WTC11 (cell line): ENCODE measurements around the gene TBC1D14. TPM values are rescaled to one million over a fixed set of nuclear protein-coding genes. Genes with fewer than 3 reads are reported as not detected.
A peak's percentile ranks its signal among the peaks of the same experiment; 100 is the strongest.

Experiments used
- ATAC-seq: fragments of 200-7000 bp; cut with Tn5 transposase; 2 replicates; pipeline ENCODE4 v1.10.0; 2021; ENCODE audit warnings: mild to moderate bottlenecking, moderate library complexity
- CTCF ChIA-PET: fragments of 300-600 bp; sonication (Branson Sonifier 250); formaldehyde crosslinking; loops from one replicate; lab custom pipeline; 2021; ENCODE audit warnings: antibody characterized with exemption; lab: Charles Lee
- POLR2A ChIA-PET: fragments of 350-600 bp; sonication (Branson Sonifier 250); formaldehyde crosslinking; loops from one replicate; lab custom pipeline; 2021; ENCODE audit warnings: antibody characterized with exemption; lab: Charles Lee
- DNase-seq: peaks from one replicate; pipeline ENCODE4 v3.0.0; 2021; ENCODE audit warnings: low spot score
- H3K27ac Mint-ChIP-seq: 2 replicates; pipeline ENCODE4 v1.8.0; 2021; ENCODE audit warnings: mixed read lengths
- H3K27me3 Mint-ChIP-seq: 2 replicates; pipeline ENCODE4 v1.8.0; 2021; ENCODE audit warnings: low read depth, mild to moderate bottlenecking, moderate library complexity, mixed read lengths
- H3K36me3 Mint-ChIP-seq: 2 replicates; pipeline ENCODE4 v1.8.0; 2021; ENCODE audit warnings: mixed read lengths
- H3K4me1 Mint-ChIP-seq: 2 replicates; pipeline ENCODE4 v1.8.0; 2022; ENCODE audit warnings: mixed read lengths
- H3K4me3 Mint-ChIP-seq: 2 replicates; pipeline ENCODE4 v1.8.0; 2021; ENCODE audit warnings: mild to moderate bottlenecking, moderate library complexity, mixed read lengths
- H3K9me3 Mint-ChIP-seq: 2 replicates; pipeline ENCODE4 v1.8.0; 2021; ENCODE audit warnings: mixed read lengths
- AR ChIP-seq: fragments of 250-450 bp; sonication (Bioruptor Pico); IDR thresholded peaks from 2 replicates; pipeline ENCODE4 v1.9.0; 2021; ENCODE audit warnings: mild to moderate bottlenecking
- CBFB ChIP-seq: sonication (generic); formaldehyde crosslinking; IDR thresholded peaks from 2 replicates; pipeline ENCODE4 v1.8.1; 2022; ENCODE audit warnings: mild to moderate bottlenecking, low read depth, missing genetic modification reagents
- CTCF ChIP-seq: fragments of 200-600 bp; IDR thresholded peaks from 2 replicates; pipeline ENCODE4 v1.8.0; 2022; ENCODE audit warnings: antibody characterized with exemption
- E2F5 ChIP-seq: sonication (generic); formaldehyde crosslinking; IDR thresholded peaks from 2 replicates; pipeline ENCODE4 v1.8.1; 2022; ENCODE audit warnings: mild to moderate bottlenecking, moderate library complexity, missing genetic modification reagents
- ETV6 ChIP-seq: sonication (generic); formaldehyde crosslinking; IDR thresholded peaks from 2 replicates; pipeline ENCODE4 v1.8.1; 2022; ENCODE audit warnings: mild to moderate bottlenecking, missing genetic modification reagents
- GRHL2 ChIP-seq: fragments of 250-450 bp; sonication (Bioruptor Pico); IDR thresholded peaks from 2 replicates; pipeline ENCODE4 v1.8.0; 2022; ENCODE audit warnings: mild to moderate bottlenecking, moderate library complexity; ENCODE audit not compliant: insufficient replicate concordance, severe bottlenecking
- MAX ChIP-seq: sonication (generic); formaldehyde crosslinking; IDR thresholded peaks from 2 replicates; pipeline ENCODE4 v1.8.0; 2022; ENCODE audit warnings: mild to moderate bottlenecking, missing genetic modification reagents
- TEAD1 ChIP-seq: sonication (generic); formaldehyde crosslinking; IDR thresholded peaks from 2 replicates; pipeline ENCODE4 v1.8.0; 2022; ENCODE audit warnings: mild to moderate bottlenecking, missing genetic modification reagents
- USF1 ChIP-seq: sonication (generic); formaldehyde crosslinking; IDR thresholded peaks from 2 replicates; pipeline ENCODE4 v1.8.0; 2022; ENCODE audit warnings: mild to moderate bottlenecking, missing genetic modification reagents
- ZNF232 ChIP-seq: sonication (generic); formaldehyde crosslinking; IDR thresholded peaks from 2 replicates; pipeline ENCODE4 v1.8.0; 2022; ENCODE audit warnings: mild to moderate bottlenecking, missing genetic modification reagents
- ZNF281 ChIP-seq: sonication (generic); formaldehyde crosslinking; IDR thresholded peaks from 2 replicates; pipeline ENCODE4 v1.8.0; 2023; ENCODE audit warnings: mild to moderate bottlenecking, missing genetic modification reagents
- ZNF317 ChIP-seq: sonication (generic); formaldehyde crosslinking; IDR thresholded peaks from 2 replicates; pipeline ENCODE4 v1.8.1; 2023; ENCODE audit warnings: low read depth, mild to moderate bottlenecking, moderate library complexity, missing genetic modification reagents, borderline replicate concordance
- ZNF423 ChIP-seq: fragments of 250-450 bp; sonication (Bioruptor Pico); IDR thresholded peaks from 2 replicates; pipeline ENCODE4 v2.1.2; 2022; ENCODE audit warnings: mild to moderate bottlenecking, moderate library complexity
- total RNA-seq: library from RNA; stranded (reverse); gene quantifications from 3 replicates; pipeline ENCODE4 v1.2.3, GENCODE V29; 2021

Gene TBC1D14
- total RNA-seq, 1 experiment from 2014 or later = 45.1 TPM

- ATAC-seq (peak; percentile 1), DNase-seq (no peak)
- CTCF ChIA-PET = interaction anchor here (0.8 to 7.7 kb wide), 20 partner anchors 13 to 267 kb away, joined by 3 to 118 read pairs (median 4); partner anchors contain the start of genes TADA2B and TBC1D14
These were observed 158.7 kb downstream of the TBC1D14 start for GRCh38 chr4:7068279-7068842.

GRCh38 chr4:7068883-7069282 lies 159.3 kb downstream of the TBC1D14 start:
- Mint-ChIP-seq H3K36me3 (peaks cover 13% of the 10 kb centered on the region), H3K27ac (no peak overlapping the region), H3K9me3 (no peaks in the 10 kb centered on the region), H3K4me3 (peak overlapping the region; percentile 93), H3K27me3 (peaks cover 33% of the 10 kb centered on the region), H3K4me1 (peaks cover 29% of the 10 kb centered on the region)
- POLR2A ChIA-PET = interaction anchor here (1.5 to 2.5 kb wide), 5 partner anchors 8 to 159 kb away, joined by 3 to 16 read pairs (median 6); partner anchors contain the start of genes TADA2B and TBC1D14
- TF ChIP-seq ZNF423 (peak; percentile 31; the same call in 1 of the 2 replicates), GRHL2 (CRISPR knock-in tag) (no peak)
- DNase-seq (peak; percentile 58), ATAC-seq (peak; percentile 4)
- CTCF ChIA-PET = interaction anchor here (0.6 to 7.7 kb wide), 13 partner anchors 13 to 195 kb away, joined by 3 to 118 read pairs (median 5); partner anchors contain the start of genes TADA2B and TBC1D14

More at GRCh38 chr4:7068279-7068842, 158.7 kb downstream of the TBC1D14 start:
- peaks cover 18% of the 10 kb centered on the region for H3K36me3 Mint-ChIP-seq
- POLR2A ChIA-PET = interaction anchor here (0.6 to 2.5 kb wide), 9 partner anchors 9 to 223 kb away, joined by 3 to 16 read pairs (median 5); partner anchors contain the start of genes TADA2B and TBC1D14
- peaks cover 29% of the 10 kb centered on the region for H3K4me1 Mint-ChIP-seq
- H3K27ac Mint-ChIP-seq = peak overlapping the region; percentile 84; the same call in 1 of the 2 replicates
- no peaks in the 10 kb centered on the region for H3K9me3 Mint-ChIP-seq
- H3K4me3 Mint-ChIP-seq = peak overlapping the region; percentile 93
- H3K27me3 Mint-ChIP-seq = peaks cover 33% of the 10 kb centered on the region
- no peak for TF ChIP-seq CBFB (CRISPR knock-in tag)
- no peak for TF ChIP-seq ZNF317 (CRISPR knock-in tag)
- peak; percentile 9; the same call in 1 of the 2 replicates for TF ChIP-seq E2F5 (CRISPR knock-in tag)
- TF ChIP-seq ZNF281 (CRISPR knock-in tag) = no peak
- no peak for TF ChIP-seq AR (CRISPR knock-in tag)
- peak; percentile 36; the same call in 1 of the 2 replicates for TF ChIP-seq ZNF232 (CRISPR knock-in tag)
- TF ChIP-seq USF1 (CRISPR knock-in tag) = no peak
- TF ChIP-seq ETV6 = peak; percentile 54; the same call in 1 of the 2 replicates

GRCh38 chr4:7070729-7071511 lies 161.3 kb downstream of the TBC1D14 start:
- no peaks in the 10 kb centered on the region; the same call in 1 of the 2 replicates for H3K36me3 Mint-ChIP-seq
- DNase-seq = peak; percentile 95
- no peak for TF ChIP-seq AR (CRISPR knock-in tag)
- TF ChIP-seq TEAD1 (CRISPR knock-in tag) = 0 out of 2 replicates have a peak, but pooled peaks have one; percentile 13
- TF ChIP-seq CTCF = peak; percentile 95
- peak; percentile 53; the same call in 1 of the 2 replicates for TF ChIP-seq MAX (CRISPR knock-in tag)

More at GRCh38 chr4:7070729-7071511, 161.3 kb downstream of the TBC1D14 start:
- Mint-ChIP-seq H3K9me3 (no peaks in the 10 kb centered on the region), H3K27ac (no peak overlapping the region), H3K4me1 (peaks cover 25% of the 10 kb centered on the region), H3K4me3 (no peak overlapping the region), H3K27me3 (peaks cover 43% of the 10 kb centered on the region)
- CTCF ChIA-PET = interaction anchor here (0.5 to 7.7 kb wide), 61 partner anchors 9 to 1109 kb away, joined by 3 to 118 read pairs (median 4); partner anchors contain the start of genes BLOC1S4, S100P, TADA2B and TBC1D14
- POLR2A ChIA-PET = no interaction called here
- ATAC-seq = peak; percentile 59
